SK-N-MC (cell line): ENCODE measurements around the gene SPPL2B.

Source experiments
- EZH2 ChIP-seq: fragments of 200-600 bp; sonication (generic); IDR thresholded peaks from one replicate; pipeline ENCODE4 v1.6.1; 2017; ENCODE audit warnings: antibody characterized with exemption
- FOXP2 ChIP-seq: optimal IDR thresholded peaks from 2 replicates; pipeline ENCODE3; 2011; ENCODE audit warnings: mild to moderate bottlenecking, moderate library complexity; ENCODE audit not compliant: insufficient read depth; ENCODE audit errors: extremely low read length, control extremely low read depth
- POLR2AphosphoS5 ChIP-seq: IDR thresholded peaks from 2 replicates; pipeline ENCODE4 v1.6.1; 2012; ENCODE audit warnings: mild to moderate bottlenecking, low read depth, low read length, borderline replicate concordance

DNA sequence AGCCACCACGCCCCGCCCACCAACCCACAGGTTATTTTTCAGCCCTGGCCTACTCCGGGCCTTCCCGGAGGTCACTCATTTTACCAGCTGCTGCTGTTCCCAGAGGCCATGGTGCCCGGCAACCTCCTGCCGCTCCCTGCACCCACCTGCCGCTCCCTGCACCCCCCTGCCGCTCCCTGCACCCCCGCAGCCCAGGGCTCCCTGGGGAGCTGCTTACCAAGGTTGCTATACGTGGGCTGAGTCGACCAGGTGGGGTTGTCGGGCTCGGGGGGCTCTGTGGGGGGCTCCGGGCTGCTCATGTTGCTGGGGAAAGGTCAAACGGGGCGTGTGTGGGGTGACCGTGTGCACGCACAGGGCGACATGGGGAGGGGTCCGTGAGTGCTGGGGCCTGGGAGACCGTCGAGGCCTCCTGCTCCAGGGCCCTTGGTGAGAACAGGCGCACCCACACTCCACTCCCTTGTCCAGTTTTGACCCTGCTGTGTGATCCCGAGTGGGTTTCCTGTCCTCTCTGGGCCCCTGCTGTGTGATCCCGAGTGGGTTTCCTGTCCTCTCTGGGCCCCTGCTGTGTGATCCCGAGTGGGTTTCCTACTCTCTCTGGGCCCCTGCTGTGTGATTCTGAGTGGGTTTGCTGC lies 47.7 kb upstream of the SPPL2B start:
- no peak for TF ChIP-seq POLR2AphosphoS5
- no peak for TF ChIP-seq EZH2
- TF ChIP-seq FOXP2 = no peak
